Lower leg skin (tissue), 3 donors: ENCODE results near the gene BAD.
"Not testable (repeated sequence)": the region's sequence is repeated elsewhere in the genome, so short reads cannot be mapped to it uniquely, and the experiment has no call there.

ENCODE experiments used
- CTCF ChIP-seq, 3 donors: fragments of 450-650 bp; IDR thresholded peaks; one replicate each; pipeline ENCODE4 v1.5.1; 2016; ENCODE audit warnings: antibody characterized with exemption in 3 of 3, mild to moderate bottlenecking in 3 of 3, moderate library complexity in 2 of 3
- POLR2A ChIP-seq, 2 donors: fragments of 450-650 bp; IDR thresholded peaks; one replicate each; pipeline ENCODE4 v1.6.1; 2016 to 2017; ENCODE audit warnings: antibody characterized with exemption in 2 of 2, mild to moderate bottlenecking in 1 of 2, moderate library complexity in 1 of 2

- TF ChIP-seq CTCF, POLR2A (IDR thresholded peaks at IDR 0.05): not testable (repeated sequence)
These were observed 23.3 kb upstream of the BAD start for GRCh38 chr11:64307795-64308194.
